Medulla oblongata (tissue), 1 donor: ENCODE measurements around the gene MICOS13.
"Not testable (repeated sequence)": the region's sequence is repeated elsewhere in the genome, so short reads cannot be mapped to it uniquely, and the experiment has no call there.

ENCODE experiments used
- DNase-seq: peaks from one replicate; pipeline ENCODE4 v3.0.0-alpha.2; 2015; ENCODE audit errors: extremely low spot score

MICOS13 gene

DNA sequence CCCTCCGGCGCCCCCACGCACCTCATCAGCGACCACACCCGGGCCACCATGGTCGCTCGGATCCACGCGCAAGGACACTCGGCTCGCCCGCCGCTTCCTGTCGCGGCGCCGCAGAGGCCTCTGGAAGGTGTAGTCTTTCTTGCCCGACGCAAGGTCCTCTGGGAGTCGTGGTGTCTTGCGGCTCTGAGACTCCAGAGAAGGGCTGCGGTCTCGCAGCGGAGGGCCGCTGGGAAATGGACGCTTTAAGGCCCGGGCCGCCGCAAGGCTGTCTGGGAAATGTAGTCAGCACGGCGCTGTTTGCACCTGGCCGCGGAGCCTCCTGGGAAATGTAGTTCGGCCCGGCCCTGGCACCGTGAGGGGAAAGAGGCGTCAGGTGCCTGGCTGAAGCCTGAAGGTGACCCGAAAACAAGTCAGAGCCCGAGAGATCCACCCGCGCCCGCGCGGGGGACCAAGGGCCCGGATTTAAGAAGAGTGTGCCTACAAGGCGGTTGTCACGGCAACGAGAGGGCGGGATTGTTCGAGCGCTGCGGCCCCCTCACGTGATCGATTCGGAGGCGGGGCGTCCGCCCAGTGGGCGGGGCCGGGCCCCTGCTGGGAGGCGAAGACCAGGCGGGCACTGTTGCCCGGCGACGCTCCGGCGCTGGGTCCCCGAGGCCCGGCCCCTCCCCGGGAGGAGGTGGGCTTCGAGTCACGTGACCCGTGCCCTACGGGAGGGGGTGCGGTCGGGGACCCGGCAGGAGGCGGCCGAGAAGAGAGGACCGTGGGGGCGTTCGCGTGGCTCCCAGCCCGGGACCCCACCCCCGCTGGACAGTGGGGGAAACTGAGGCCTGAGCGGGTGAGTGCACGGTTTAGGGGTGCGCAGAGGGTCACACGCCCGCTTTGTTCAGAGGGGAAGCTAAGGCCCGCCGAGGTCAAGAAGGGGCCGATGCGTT lies at the start of gene MICOS13, which contains the start of gene HSD11B1L:
MICOS13 (minus strand) TSS at position 80 of the 932 bp plus-strand sequence; CDS start at position 50, 30 bp downstream.
HSD11B1L (plus strand) TSS at position 591 of the 932 bp plus-strand sequence. CDS start 3,806 bp downstream, outside the sequence.
- peak; percentile 99 for DNase-seq

DNA sequence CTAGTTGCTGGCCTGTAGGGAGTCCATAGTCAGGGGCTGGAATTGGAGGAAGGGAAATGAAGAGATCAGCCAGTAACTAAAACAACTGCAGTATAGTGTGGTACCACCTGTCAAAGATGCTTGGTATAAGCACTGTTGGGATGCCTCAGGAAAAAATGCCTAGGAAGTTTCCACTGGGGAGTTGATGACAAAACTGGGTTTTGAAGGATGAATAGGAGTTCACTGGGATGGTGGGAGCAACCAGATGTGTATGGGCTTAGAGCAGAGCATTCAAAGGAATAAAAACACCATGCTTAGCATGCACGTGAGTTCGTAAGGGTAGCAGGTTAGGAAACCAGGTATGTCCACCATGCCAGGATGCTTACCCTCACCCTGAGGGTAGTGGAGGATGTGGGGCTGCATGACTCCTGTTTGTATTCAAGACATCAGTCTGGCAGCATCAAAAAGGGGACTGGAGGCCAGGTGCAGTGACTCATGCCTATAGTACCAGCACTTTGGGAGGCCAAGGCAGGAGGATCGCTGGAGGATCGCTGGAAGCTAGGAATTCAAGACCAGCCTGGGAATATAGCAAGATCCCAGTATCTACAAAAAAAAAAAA lies 47.2 kb upstream of the MICOS13 start:
- DNase-seq = no peak

DNA sequence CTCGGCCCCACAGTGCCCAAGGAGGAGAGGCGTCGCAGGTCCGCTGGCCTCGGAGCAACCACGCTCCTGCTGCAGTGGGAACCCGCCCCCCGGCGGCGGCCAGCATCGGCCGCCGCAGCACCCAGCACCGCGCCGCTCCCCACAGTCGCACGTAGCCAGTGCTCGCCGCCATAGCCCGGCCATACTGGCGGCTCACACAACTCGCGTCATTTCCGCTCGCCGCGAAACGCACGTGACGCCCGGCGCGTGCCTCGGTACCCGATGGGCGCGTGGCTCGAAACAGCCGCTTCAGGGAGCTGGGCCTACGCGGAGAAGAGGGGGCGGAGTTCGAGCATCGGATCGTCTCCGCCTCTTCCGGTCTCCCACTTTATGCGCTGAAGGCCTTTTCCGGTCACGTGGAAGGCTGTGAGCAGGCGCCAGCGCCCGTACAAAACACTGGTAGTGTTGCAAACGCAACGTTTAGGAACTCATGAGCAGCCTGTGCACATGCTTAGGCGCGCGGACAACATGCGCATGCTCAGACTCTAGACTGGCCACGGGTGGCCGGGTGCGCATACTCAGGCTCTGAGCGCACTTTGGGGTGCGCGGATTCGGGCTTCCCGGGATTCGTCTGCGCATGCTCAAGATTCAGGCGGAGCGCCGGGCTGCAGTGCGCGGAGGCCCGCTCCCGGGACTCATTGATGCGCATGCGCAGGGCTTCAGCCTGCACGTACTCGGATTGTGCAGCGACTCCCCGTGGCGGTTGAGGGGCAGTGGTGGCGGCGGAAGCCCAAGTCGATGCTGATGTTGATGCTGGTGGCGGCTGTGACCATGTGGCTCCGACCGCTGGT lies 39.9 kb upstream of the MICOS13 start, which contains the start of the genes CATSPERD and LONP1:
CATSPERD (plus strand) TSS at position 677 of the 830 bp plus-strand sequence; CDS start at position 778, 101 bp downstream.
LONP1 (minus strand) TSS at position 186 of the 830 bp plus-strand sequence; CDS start at position 172, 14 bp downstream.
- DNase-seq = peak; percentile 99

- DNase-seq = peak; percentile 18
Observed at GRCh38 chr19:5719274-5719960, 39.1 kb upstream of the MICOS13 start.

DNA sequence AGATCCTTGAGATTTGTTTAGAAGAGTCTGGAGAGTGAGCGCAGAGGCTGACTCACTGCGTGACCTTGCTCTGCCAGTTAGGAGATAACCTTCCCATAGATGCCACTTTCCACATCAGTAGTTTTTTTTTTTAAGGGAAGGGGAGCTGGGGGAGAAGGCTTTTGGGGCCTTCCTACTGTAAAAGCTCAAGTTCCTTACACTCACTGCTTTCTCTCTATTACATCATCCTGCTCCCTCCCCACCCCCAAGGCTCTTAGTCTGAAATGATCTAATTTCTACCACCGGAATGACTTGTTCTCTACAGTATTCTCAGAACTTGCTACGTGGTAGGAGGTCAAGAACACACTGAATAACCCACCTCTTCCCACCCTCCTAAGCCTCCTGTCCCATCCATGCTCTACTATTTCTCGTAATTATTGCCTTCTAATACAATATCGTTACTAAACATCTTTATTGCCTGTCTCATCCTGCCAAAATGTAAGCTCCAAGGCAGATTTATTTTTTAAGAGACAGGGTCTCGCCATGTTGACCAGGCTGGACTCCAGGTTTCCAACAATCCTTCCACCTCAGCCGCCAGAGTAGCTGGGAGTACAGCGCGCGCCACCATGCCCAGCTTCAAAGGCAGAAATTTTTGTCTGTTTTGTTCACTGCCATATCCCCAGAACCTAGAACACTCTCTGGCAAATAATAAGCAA lies 38.4 kb upstream of the MICOS13 start:
- no peak for DNase-seq

GRCh38 chr19:5718037-5718578 lies 37.8 kb upstream of the MICOS13 start:
- no peak for DNase-seq

DNA sequence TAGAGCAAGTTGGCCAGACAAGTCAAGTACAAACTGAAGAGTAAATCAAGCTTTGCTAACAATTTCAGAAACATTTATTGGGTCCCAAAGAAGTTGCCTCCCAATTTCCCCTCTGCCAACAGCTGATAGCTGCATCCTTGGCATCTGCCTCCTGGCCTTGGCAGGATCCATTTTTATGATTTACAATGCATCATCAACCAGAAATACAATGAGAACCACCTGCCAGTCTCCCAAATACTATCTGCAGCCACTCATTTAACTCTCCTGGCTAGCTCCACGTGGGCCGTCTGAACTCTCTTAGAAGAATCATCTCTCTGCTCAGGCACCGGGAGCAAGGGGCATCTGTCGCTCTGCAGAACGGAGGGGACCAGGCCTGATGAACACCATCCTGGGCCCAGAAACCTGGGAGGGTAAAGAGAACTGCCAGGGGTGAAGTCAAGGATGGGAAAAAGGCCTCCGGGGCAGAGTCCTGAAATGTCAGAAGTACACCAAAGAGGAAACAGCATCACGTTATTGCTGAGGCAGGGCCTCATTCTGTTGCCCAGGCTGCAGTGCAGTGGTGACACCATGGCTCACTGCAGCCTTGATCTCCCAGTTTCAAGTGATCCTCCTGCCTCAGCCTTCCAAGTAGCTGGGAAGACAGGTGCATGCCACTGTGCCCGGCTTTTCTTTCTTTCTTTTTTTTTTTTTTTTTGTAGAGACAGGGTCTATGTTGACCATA lies 37.1 kb upstream of the MICOS13 start:
- DNase-seq = no peak

DNA sequence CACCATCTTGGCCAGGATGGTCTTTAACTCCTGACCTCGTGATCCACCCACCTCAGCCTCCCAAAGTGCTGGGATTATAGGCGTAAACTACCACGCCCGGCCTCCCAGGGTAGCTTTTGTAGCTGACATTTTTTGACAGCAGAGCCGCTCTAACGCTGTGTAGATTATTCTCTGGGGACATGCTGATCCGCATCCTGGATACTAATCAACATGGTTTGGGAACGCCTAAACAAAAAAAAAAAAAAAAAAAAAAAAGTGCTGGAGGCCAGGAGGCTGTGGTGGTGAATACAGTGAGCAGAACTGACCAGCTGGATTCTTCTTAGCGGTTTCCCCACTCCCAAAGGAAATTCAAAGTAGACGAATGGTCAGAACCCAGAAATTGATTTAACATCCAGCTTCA lies 34.5 kb upstream of the MICOS13 start:
- DNase-seq = no peak

GRCh38 chr19:5713228-5713627 lies 32.9 kb upstream of the MICOS13 start:
- no peak for DNase-seq

DNA sequence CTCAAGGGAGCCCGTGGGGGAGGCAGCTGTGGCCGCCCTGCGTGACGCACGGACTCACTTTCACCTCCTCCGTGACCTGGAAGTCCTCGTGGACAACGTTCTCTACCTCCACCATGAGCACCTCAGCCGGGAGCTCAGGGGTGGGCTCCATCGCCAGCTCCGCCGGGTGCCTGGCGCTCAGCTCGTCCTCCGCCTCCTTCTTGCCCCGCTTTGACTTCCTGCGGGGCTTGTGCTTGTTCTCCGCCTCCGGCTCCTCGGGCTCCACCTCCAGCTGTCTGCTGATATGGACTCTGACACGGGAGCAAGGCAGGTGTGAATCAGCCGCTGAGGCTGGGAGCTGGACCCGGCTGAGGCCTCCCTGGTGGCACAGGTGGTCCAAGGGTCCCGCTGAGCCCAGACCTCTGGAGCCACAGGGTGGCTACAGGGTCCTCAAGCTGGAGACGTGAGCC lies 31.4 kb upstream of the MICOS13 start:
- no peak for DNase-seq

GRCh38 chr19:5711025-5711424 lies 30.7 kb upstream of the MICOS13 start:
- no peak for DNase-seq

DNA sequence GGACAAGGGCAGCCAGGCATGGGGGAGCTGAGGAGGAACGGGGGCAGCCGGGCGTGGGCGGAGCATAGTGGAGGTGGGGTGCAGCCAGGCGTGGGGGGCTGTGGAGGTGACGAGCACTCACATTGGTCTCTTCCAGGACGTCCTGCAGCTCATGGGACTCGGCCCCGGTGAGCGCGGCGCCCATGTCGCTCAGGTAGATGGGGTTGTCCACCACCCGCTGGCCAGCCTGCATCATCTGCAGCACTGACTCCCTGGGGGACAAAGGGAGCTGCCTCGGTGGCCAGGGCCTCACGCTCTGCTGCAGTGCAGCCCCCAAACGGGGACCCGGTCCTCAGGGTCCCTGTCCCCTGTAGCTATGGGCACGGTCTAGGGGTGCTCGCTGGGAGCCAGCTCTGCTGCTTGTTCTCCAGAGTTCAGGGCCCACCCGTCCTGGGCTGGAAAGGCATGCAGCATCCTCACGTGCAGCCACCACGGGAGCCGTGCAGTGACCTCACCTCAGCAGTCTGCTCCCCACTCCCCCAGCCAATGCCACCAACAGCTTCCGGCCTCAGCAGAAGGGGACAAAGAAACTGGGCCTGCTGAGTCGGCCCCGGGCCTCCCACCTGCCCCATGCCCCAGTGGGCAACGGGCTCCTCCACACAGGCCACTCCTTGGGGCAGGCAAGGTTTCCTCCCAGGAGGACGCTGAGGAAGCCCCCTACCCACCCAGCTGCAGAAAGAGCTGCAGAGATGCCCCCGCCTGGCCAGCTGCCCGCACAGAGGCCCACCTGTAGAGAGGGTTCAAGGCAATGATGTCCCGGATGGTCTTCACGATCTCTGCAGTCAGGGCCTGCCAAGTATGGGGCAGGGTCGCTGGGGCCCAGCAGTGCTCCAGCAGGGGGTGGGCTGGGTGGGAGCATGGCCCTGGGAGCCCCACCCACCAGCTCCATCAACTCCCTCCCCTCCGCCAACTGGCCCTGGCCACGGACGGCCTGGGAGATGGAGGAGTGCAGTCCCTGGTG lies 27.6 kb upstream of the MICOS13 start:
- no peak for DNase-seq

DNA sequence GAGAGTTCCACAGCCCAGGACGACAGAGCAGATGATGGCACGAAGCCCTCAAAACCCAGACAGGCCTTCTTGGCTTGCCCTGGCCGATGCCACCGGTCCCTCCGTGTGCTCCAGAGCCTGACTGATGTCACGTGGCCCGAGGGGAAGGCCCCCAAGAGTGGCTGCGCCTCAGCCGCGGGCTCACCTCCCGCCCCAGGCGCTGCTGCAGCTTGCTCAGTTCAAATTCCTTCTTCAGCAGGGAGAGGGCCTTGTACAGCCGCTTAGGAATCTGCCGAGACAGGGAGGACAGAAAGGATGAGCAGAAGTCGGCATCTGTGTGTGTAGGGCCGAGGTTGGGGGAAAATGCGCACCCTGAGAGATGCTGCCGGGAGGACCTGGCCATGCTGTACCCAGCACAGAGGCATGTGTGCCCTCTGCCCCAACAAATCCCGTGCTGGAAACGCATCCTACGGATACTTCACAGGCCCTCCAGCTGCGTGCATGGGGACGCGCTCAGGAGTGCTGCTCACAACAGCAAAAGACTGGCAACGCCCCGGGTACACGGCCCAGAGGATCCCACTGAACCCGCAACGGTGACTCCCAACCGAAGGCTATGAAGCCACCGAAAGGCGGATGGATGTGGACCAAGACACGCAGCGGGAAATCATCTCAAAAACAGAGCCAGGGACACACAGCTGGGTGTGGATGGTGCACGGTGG lies 26.7 kb upstream of the MICOS13 start:
- no peak for DNase-seq

DNA sequence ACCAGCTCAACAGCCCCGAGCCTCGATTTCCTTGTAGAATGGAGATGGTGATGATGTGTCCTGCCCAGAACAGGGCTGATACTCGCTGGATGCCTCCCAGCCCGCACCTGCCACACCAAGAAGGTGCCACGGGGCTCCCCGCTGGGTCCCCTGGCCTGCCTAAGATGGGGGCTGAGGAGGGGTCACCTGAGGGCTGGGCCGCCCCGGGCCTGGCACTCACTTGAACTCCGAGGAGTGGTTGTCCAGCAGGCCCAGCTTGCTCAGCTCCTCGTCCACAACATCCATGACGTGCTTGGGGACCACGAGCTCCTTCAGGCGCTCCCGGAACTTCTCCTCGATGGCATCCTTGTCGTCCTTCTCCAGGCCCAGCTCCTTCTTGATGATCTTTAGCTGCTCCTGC lies 25.2 kb upstream of the MICOS13 start:
- no peak for DNase-seq

DNA sequence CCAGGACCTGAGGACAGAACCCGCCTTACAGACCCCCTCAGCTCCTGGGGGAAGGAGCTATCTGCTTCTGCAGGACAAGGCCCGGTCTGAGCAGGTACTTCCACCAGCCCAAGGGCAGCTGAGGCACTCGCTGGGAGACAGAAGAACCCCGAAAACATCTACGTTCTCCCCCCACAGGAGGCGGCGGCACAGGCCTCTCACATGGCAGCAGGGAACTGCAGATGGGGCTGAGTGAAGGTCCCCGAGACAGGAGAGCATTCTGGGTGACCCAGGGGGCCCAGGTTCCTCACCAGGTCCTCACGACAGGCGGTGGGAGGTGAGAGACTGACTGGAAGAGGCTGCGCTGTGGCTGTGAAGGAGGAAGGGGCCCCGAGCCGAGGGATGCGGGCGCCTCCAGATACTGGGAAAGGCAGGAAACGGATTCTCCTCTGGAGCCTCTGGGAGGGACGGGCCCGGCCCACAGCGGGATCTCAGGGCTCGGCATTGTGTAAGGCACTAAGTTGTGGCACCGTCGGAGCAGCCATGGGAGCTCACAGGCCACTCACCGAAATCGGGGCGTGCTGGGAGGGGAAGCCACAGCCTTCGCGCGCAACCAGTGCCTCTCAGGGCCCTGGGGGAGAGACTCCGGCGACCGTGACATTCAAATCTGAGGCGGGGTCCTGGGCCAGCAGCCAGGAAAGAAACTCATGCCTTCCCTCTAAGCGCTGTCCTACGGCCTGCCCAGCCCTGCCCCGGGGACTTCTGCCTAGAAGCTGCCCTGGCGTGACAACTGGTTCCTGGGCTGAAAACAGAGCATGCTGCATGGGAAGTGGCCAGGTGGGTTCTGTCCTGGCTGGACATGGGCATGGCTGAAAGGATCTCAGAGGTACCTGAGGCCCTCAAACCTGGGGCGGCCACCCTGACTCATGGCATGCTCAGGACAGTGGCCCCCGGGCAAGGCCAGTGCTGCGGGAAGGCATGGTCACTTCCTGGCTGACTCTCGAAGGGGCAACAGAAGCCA lies 23.8 kb upstream of the MICOS13 start:
- no peak for DNase-seq

DNA sequence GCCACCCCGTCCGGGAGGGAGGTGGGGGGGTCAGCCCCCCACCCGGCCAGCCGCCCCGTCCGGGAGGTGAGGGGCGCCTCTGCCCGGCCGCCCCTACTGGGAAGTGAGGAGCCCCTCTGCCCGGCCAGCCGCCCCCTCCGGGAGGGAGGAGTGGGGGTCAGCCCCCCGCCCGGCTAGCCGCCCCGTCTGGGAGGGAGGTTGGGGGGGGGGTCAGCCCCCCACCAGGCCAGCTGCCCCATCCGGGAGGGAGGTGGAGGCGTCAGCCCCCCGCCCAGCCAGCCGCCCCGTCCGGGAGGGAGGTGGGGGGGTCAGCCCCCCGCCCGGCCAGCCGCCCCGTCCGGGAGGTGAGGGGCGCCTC lies 21.7 kb upstream of the MICOS13 start:
- not testable (repeated sequence) for DNase-seq
